ENCODE results near the gene DVL1. TPM values are rescaled to one million over a fixed set of nuclear protein-coding genes. Genes with fewer than 3 reads are reported as not detected.

DVL1 gene
- total RNA-seq, 1 experiment from 2014 or later: 71.0 TPM

DNA sequence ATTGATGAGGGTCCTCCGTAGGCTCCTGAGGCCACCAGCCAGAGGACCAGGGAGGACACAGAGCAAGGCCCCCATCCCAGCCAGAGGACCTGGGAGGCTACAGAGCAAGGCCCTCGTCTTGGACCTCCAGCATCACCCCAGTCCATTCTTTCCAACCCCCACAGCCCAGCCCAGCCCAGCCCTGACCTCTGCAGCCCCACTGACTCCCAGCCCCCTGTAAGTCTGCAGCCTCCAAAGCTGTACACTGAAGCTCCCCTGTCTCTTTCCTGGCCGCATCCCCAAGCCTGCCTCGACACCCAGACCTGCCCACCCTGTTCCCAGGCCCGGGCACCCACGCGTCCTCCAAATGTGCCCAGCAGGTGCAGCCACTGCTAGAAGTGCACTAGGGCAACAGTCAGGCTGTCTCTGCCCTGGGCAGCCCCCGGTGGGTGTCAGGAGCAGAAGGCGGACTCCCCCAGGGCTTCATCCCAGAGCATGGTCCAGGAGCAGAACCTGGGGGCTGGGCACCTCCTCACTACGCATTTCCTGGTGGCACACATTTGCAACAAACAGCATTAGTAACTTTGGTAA, 2.1 kb downstream of the DVL1 start:
- DNase-seq: no peak
- peak overlapping the region; percentile 72 to 84 for H3K4me3 Mint-ChIP-seq
- no peak overlapping the region for H2BK20ac ChIP-seq (ENCODE audit: low read depth, low read length, poor library complexity, severe bottlenecking)
- peaks cover 4 to 6% (median 5%) of the 10 kb centered on the region in 3 experiments; a peak in 3 of 7 replicates for H3K36me3 Mint-ChIP-seq (ENCODE audit: insufficient read depth in 1 of 3, low read depth in 3 of 3)
- H3K9me3 Mint-ChIP-seq: no peaks in the 10 kb centered on the region
- H2BK15ac ChIP-seq (ENCODE audit: low read depth, low read length): no peak overlapping the region
- no peak overlapping the region for H3K18ac ChIP-seq (ENCODE audit: insufficient read length, low read depth, low read length)
- H3K9ac ChIP-seq (ENCODE audit: extremely low read depth, insufficient read length, low read length): no peak overlapping the region
- no peak overlapping the region for H3T11ph ChIP-seq (ENCODE audit: low read length)
- no peak overlapping the region; the same call in 1 of the 2 replicates for H3K14ac ChIP-seq (ENCODE audit: insufficient read depth, low read length)
- WGBS (ENCODE audit: extremely low coverage, insufficient read length, low lambda C conversion rate): no CpG with 5 or more reads among the region's 10 CpGs
- H3K4me1 Mint-ChIP-seq: peaks cover 8 to 21% of the 10 kb centered on the region in 2 experiments
- peaks cover 9% of the 10 kb centered on the region for H3K23me2 ChIP-seq (ENCODE audit: insufficient read length, low read depth, low read length, poor library complexity, severe bottlenecking)
- H3K27ac ChIP-seq (ENCODE audit: insufficient read length, low read depth, low read length): no peak overlapping the region
- H3K56ac ChIP-seq (ENCODE audit: insufficient read length, low read depth, low read length): no peak overlapping the region
- H2BK12ac ChIP-seq (ENCODE audit: insufficient read length, low read depth, low read length): no peak overlapping the region
- H3K9me3 ChIP-seq (ENCODE audit: control insufficient read depth, low read depth, low read length): no peaks in the 10 kb centered on the region
- no peak overlapping the region for H4K91ac ChIP-seq (ENCODE audit: insufficient read length, low read depth, low read length)
- H3K27ac Mint-ChIP-seq: no peak overlapping the region
- no peak overlapping the region for H2BK120ac ChIP-seq (ENCODE audit: low read depth, low read length, poor library complexity, severe bottlenecking)
- no peak overlapping the region for H4K5ac ChIP-seq (ENCODE audit: insufficient read length, low read depth, low read length)
- no peak overlapping the region for H2BK5ac ChIP-seq (ENCODE audit: insufficient read length, low read length)
- peak overlapping the region; percentile 90 for H3K4me2 ChIP-seq (ENCODE audit: insufficient read depth, insufficient read length, low read length)
- H3K4ac ChIP-seq (ENCODE audit: low read depth, low read length): no peak overlapping the region
- no peaks in the 10 kb centered on the region for H3K27me3 ChIP-seq (ENCODE audit: insufficient read depth, low read length)
- H3K4me1 ChIP-seq (ENCODE audit: insufficient read depth, low read length): no peaks in the 10 kb centered on the region; the same call in 1 of the 2 replicates
- H3K23ac ChIP-seq (ENCODE audit: insufficient read length, low read depth, low read length): no peak overlapping the region
- H3K27me3 Mint-ChIP-seq (ENCODE audit: low read depth): peaks cover 1% of the 10 kb centered on the region; the same call in 1 of the 2 replicates
- peaks cover 3% of the 10 kb centered on the region; the same call in 1 of the 2 replicates for H3K79me2 ChIP-seq (ENCODE audit: insufficient read depth, low read length)
- H2AFZ ChIP-seq (ENCODE audit: low read length): no peak overlapping the region
- H4K8ac ChIP-seq (replicated peaks; ENCODE audit: insufficient read length, low read depth, low read length): no peak overlapping the region
- TF ChIP-seq, protein P1, sequence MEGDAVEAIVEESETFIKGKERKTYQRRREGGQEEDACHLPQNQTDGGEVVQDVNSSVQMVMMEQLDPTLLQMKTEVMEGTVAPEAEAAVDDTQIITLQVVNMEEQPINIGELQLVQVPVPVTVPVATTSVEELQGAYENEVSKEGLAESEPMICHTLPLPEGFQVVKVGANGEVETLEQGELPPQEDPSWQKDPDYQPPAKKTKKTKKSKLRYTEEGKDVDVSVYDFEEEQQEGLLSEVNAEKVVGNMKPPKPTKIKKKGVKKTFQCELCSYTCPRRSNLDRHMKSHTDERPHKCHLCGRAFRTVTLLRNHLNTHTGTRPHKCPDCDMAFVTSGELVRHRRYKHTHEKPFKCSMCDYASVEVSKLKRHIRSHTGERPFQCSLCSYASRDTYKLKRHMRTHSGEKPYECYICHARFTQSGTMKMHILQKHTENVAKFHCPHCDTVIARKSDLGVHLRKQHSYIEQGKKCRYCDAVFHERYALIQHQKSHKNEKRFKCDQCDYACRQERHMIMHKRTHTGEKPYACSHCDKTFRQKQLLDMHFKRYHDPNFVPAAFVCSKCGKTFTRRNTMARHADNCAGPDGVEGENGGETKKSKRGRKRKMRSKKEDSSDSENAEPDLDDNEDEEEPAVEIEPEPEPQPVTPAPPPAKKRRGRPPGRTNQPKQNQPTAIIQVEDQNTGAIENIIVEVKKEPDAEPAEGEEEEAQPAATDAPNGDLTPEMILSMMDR (conservative IDR thresholded peaks at IDR 0.05): no peak
- no peak overlapping the region for H2AK5ac ChIP-seq (ENCODE audit: insufficient read length, low read length)
- H4K20me1 ChIP-seq (ENCODE audit: control insufficient read depth, insufficient read depth, insufficient read length): peaks cover 3% of the 10 kb centered on the region
- H3K79me1 ChIP-seq (ENCODE audit: insufficient read depth, low read depth, low read length, poor library complexity, severe bottlenecking): peaks cover 13% of the 10 kb centered on the region
